ENCODE results near the gene TAAR1. TPM values are rescaled to one million over a fixed set of nuclear protein-coding genes. Genes with fewer than 3 reads are reported as not detected.
"Not testable (repeated sequence)": the region's sequence is repeated elsewhere in the genome, so short reads cannot be mapped to it uniquely, and the experiment has no call there.

The TAAR1 gene, protein sequence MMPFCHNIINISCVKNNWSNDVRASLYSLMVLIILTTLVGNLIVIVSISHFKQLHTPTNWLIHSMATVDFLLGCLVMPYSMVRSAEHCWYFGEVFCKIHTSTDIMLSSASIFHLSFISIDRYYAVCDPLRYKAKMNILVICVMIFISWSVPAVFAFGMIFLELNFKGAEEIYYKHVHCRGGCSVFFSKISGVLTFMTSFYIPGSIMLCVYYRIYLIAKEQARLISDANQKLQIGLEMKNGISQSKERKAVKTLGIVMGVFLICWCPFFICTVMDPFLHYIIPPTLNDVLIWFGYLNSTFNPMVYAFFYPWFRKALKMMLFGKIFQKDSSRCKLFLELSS
- not detected for total RNA-seq
- long read RNA-seq: 0 reads

DNA sequence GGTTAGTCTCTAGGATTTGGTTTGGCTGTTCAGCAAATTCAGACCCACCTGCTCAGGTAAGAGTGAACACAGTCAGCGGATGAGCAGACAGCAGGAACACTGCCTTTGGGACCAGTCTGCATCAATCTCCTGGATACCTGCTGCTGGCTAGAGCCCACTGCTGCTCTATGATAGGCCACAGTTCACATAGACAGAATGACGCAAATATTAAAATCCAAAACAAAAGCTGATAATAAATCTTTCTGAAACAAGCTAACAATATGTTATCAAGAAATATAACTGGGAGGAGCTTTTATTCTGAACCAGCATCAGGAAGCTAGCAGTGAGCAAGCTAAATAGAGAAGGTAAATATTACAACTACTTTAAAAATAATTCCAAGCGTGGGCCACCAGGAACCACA, at the start of gene TAAR1:
Gene TAAR1, minus strand, starts transcription at position 101 of the 400 bp plus-strand sequence. CDS start 13,179 bp downstream, outside the sequence.
- intact Hi-C loops (cut with DNase I): no loop called here
- ATAC-seq (ENCODE audit: poor library complexity) (no peak), DNase-seq (no peak)

DNA sequence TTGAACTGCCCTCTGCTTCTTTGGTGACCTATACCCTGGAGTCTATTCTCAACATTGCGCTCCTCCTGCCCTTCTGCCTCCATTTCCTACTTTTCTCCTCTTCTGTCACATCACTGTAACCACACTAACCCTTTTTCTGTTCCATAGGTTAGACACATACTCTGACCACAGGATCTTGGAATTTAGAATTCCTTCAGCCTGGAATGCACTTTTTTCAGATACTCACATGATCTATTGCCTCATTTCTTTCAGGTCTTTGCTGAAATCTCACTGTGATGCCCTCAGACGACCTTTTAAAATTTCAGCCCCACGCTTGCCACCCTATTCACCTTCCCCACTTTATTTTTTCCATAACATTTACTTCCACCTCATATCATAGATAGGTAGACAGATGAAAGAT, 49.8 kb upstream of the TAAR1 start:
- ATAC-seq (ENCODE audit: poor library complexity): no peak
- DNase-seq: no peak
- intact Hi-C loops (cut with DNase I): no loop called here

GRCh38 chr6:132708002-132708401, 49.0 kb upstream of the TAAR1 start:
- intact Hi-C loops (cut with DNase I): no loop called here
- ATAC-seq (ENCODE audit: poor library complexity) (no peak), DNase-seq (no peak)

DNA sequence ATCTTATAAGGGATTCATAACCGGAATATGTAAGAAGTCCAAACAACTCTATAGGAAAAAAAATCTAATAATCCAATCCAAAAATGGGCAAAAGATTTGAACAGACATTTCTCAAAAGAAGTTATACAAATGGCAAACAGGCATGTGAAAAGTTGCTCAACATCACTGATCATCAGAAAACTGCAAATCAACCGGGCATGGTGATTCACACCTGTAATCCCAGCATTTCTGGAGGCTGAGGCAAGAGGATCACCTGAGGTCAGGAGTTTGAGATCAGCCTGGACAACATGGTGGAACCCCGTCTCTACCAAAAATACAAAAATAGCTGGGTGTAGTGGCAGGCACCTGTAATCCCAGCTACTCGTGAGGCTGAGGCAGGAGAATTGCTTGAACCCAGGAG, 47.8 kb upstream of the TAAR1 start:
- ATAC-seq (ENCODE audit: poor library complexity); intact Hi-C loops (cut with DNase I); DNase-seq: not testable (repeated sequence)

GRCh38 chr6:132703936-132704335, 45.0 kb upstream of the TAAR1 start:
- no peak for ATAC-seq (ENCODE audit: poor library complexity)
- intact Hi-C loops (cut with DNase I): no loop called here
- no peak for DNase-seq

DNA sequence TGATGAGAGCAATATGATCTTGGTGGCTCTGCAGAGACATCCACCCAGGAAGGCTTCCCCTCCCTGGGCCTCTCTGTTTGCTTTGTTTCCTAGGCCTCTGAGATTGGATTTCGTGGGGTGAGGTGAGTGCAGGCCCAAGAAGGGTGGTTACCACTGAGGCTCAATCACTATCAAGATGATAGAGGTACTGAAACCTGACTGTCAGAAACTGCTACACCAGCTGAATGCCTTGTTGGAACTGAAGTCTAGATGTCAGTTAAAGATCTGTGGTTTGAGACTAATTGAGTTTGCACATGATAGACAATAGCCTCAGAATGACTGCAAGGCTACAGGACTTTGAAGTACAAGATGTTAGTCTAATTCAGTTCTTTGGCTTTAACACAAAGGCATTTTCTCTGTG, 39.6 kb upstream of the TAAR1 start:
- ATAC-seq (ENCODE audit: poor library complexity): no peak
- intact Hi-C loops (cut with DNase I): no loop called here
- no peak for DNase-seq

DNA sequence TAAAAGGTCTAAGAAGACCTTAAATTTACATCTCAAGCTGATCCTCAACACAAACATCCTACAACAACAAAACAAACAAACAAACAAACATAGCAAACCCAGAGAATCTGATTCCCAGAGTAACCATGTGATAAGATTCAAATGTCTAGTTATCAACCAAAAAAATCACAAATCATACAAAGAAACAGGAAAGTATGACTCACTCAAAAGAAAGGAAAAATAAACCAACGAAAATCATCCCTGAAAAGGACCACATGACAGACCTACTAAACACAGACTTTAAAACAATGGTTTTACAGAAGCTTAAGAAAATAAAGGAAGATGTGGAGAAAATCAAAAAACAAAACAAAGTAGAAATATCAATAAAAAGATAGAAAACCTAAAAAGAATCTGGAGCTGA, 36.8 kb upstream of the TAAR1 start:
- ATAC-seq (ENCODE audit: poor library complexity) (no peak), DNase-seq (no peak)
- intact Hi-C loops (cut with DNase I): no loop called here

DNA sequence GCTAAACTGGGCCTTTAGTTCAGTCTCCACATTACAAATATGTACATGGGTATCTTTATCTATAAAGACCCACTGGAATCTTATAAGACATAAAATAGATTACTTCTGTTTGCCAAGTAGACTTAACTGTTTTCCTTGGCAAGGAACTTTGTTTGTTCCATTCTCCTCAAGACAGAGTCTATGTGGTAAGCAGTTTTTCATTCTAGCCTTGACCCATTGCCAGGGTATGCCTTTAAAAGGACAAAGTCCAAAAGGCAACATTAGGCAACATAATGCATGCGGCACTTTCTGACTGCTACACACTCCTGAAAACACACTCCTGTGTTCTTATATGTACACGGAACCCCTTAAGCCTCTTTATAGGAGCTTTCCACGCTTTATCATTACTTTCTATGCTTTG, 34.5 kb upstream of the TAAR1 start:
- DNase-seq: no peak
- intact Hi-C loops (cut with DNase I): no loop called here
- ATAC-seq (ENCODE audit: poor library complexity): peak; percentile 49

DNA sequence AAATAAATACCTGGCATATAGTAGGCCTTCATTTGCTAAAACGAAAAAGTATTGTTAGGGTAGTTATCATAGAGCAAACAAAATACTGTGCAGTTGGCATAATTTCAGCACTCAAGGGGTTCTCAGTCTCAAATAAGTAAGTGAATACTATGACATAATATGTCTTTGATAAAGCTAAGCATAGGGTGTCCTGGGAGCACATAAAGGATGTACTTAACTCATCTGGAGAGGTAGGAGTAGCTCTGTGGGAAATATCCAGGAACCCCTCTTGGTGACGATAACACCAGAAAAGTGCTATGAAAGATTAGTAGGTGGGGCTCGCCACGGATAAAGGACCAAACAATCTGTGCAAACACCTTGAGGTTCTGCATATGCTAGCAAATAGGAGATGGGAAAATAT, 31.7 kb upstream of the TAAR1 start:
- intact Hi-C loops (cut with DNase I): no loop called here
- no peak for DNase-seq
- ATAC-seq (ENCODE audit: poor library complexity): no peak

DNA sequence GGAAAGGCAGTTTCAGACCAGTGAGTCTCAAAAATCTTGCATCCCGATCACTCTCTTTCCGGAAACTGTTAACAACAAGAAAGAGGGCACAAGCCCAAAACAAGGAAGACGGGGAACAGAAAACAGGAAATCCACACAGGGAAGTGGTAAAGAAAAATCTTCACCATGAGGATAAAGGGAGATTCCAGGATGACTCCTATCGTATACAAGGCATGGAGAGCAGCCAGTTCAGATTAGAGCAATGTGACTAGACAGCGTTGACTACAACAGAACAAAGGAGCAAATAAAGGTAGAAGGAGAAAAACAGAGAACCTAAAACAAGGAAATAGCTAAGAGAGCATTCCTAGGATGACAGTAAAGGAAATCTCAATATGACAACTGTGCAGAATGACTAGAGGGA, 28.3 kb upstream of the TAAR1 start:
- intact Hi-C loops (cut with DNase I): no loop called here
- ATAC-seq (ENCODE audit: poor library complexity) (no peak), DNase-seq (no peak)

- no peak for DNase-seq
- no peak for ATAC-seq (ENCODE audit: poor library complexity)
- intact Hi-C loops (cut with DNase I): no loop called here
Measured at GRCh38 chr6:132686531-132686930, 27.5 kb upstream of the TAAR1 start.

GRCh38 chr6:132685009-132685408, 26.0 kb upstream of the TAAR1 start:
- DNase-seq: no peak
- no peak for ATAC-seq (ENCODE audit: poor library complexity)
- intact Hi-C loops (cut with DNase I): no loop called here

- DNase-seq: no peak
- no peak for ATAC-seq (ENCODE audit: poor library complexity)
- intact Hi-C loops (cut with DNase I): no loop called here
Measured at GRCh38 chr6:132684272-132684671, 25.3 kb upstream of the TAAR1 start.

DNA sequence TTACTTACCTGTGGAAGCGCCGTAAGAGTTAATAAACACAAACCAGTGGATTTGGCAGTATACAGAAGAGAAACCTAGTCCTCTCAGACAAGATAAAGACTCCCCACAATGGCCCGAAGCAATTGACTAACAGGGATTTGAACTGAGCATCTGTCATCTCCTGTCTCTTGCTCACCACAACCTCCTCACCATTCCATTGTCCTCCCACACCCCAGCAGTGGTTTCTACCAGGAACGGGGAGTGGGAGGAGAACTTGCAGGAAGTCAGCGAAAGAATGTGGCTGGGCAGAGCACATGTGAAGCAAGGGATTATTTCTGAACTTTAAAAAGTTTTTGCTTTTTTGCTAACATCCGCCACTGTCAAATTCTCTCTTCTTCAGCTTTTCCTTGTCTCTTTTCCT, 24.6 kb upstream of the TAAR1 start:
- DNase-seq: no peak
- intact Hi-C loops (cut with DNase I): no loop called here
- ATAC-seq (ENCODE audit: poor library complexity): no peak

- DNase-seq; ATAC-seq (ENCODE audit: poor library complexity); intact Hi-C loops (cut with DNase I): not testable (repeated sequence)
Measured at GRCh38 chr6:132679094-132679493, 20.1 kb upstream of the TAAR1 start.

DNA sequence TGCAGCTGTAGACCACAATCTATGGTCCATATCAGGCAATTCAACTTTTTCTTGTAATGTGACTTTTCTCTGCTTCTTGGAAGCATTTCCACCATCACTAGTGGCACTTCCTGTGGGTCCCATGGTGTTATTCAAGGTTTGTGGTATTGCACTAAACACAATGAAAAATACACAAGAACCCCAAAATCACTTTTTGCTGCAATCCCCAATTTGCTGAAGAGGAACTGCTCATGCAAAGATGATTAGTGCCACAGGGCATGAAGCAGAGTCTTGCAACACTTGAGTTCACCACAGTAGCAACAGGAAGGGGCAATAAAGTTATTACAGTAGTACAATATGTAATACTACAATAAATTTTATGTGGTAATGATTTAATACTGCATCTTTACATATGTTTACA, 16.8 kb upstream of the TAAR1 start:
- ATAC-seq (ENCODE audit: poor library complexity) (no peak), DNase-seq (no peak)
- intact Hi-C loops (cut with DNase I): no loop called here

DNA sequence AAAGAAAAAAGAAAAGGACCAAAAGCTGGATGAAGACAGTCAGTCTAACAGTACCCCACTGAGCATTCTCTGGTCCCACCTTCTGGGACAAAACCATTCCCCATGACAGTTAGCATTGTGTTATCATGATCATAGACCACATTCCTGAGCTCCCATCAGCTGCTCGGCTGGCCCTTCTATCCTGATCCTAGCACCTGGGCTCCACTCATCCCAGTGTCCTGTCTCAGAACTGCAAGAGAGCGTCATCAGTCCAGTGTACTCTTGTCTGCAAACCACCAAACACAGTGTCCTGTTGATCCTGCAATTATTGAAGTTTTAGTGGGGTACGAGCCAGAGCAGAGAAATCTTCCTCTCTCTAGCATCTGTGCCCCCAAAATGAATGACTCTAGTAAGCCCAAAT, 16.0 kb upstream of the TAAR1 start:
- no peak for ATAC-seq (ENCODE audit: poor library complexity)
- no peak for DNase-seq
- intact Hi-C loops (cut with DNase I): no loop called here

- intact Hi-C loops (cut with DNase I): no loop called here
- ATAC-seq (ENCODE audit: poor library complexity) (no peak), DNase-seq (peak; percentile 43)
Measured at GRCh38 chr6:132673376-132674094, 14.6 kb upstream of the TAAR1 start.

DNA sequence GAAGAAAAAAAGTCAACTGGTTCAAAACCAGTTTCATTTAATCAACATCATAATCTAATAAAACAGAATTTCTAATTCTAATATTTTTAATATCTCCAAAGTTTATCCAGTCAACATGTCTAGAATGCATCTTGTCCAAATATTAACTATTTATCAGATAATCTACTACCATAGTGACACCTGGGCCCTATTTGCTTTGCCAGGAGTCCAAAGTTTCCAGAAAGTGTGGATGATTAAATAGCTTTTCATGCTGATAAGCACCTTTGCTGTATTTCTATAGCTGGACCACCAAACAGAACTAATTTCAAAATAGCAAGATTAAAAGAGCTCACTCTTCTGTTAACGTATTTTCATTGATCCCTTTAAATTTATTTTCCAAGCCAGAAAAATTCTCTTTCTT, 12.3 kb upstream of the TAAR1 start:
- intact Hi-C loops (cut with DNase I): no loop called here
- ATAC-seq (ENCODE audit: poor library complexity): no peak
- no peak for DNase-seq

DNA sequence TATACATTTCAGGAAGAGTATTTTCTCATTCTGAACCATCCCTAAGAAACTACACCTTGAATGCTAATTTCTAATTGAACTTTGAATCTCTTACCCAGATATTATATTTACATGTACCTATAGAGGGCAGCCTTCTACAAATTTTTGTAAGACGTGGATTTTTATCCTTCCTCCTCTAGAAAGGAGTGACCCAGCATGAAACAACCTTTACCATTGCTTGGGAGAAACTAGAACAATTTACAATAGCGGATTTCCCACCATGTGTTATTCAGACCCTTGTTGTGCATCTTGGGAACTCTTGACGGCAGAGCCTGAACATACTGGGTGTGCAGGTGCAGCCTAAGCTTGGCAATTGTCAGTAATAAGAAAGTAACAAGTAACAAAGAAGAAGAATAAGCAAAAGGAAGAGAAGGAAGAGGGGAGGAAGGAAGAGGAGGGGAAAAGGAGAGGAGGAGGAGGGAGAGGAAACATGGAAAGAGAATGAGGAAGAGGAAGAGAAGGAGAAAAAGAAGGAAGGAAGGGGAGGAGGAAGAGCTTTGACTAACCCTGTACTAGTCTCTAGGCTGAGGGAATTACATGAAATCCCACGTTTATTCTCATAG, 10.8 kb upstream of the TAAR1 start:
- ATAC-seq (ENCODE audit: poor library complexity) (peak; percentile 66), DNase-seq (no peak)
- intact Hi-C loops (cut with DNase I): loop anchor here (10.0 kb wide), 1 partner anchor 885 kb away; no protein-coding TSS in a partner anchor
